WTC11 (cell line): Measurements from ENCODE around the gene SAMMSON. TPM values are rescaled to one million over a fixed set of nuclear protein-coding genes. Genes with fewer than 3 reads are reported as not detected.

Experiments
- ATAC-seq: fragments of 200-7000 bp; cut with Tn5 transposase; 2 replicates; pipeline ENCODE4 v1.10.0; 2021; ENCODE audit warnings: mild to moderate bottlenecking, moderate library complexity
- CTCF ChIA-PET: fragments of 300-600 bp; sonication (Branson Sonifier 250); formaldehyde crosslinking; loops from one replicate; lab custom pipeline; 2021; ENCODE audit warnings: antibody characterized with exemption; lab: Charles Lee
- POLR2A ChIA-PET: fragments of 350-600 bp; sonication (Branson Sonifier 250); formaldehyde crosslinking; loops from one replicate; lab custom pipeline; 2021; ENCODE audit warnings: antibody characterized with exemption; lab: Charles Lee
- DNase-seq: peaks from one replicate; pipeline ENCODE4 v3.0.0; 2021; ENCODE audit warnings: low spot score
- H3K27ac Mint-ChIP-seq: 2 replicates; pipeline ENCODE4 v1.8.0; 2021; ENCODE audit warnings: mixed read lengths
- H3K27me3 Mint-ChIP-seq: 2 replicates; pipeline ENCODE4 v1.8.0; 2021; ENCODE audit warnings: low read depth, mild to moderate bottlenecking, moderate library complexity, mixed read lengths
- H3K36me3 Mint-ChIP-seq: 2 replicates; pipeline ENCODE4 v1.8.0; 2021; ENCODE audit warnings: mixed read lengths
- H3K4me1 Mint-ChIP-seq: 2 replicates; pipeline ENCODE4 v1.8.0; 2022; ENCODE audit warnings: mixed read lengths
- H3K4me3 Mint-ChIP-seq: 2 replicates; pipeline ENCODE4 v1.8.0; 2021; ENCODE audit warnings: mild to moderate bottlenecking, moderate library complexity, mixed read lengths
- H3K9me3 Mint-ChIP-seq: 2 replicates; pipeline ENCODE4 v1.8.0; 2021; ENCODE audit warnings: mixed read lengths
- ATF1 ChIP-seq: sonication (generic); formaldehyde crosslinking; IDR thresholded peaks from 2 replicates; pipeline ENCODE4 v1.8.1; 2023; ENCODE audit warnings: mild to moderate bottlenecking, moderate library complexity, missing genetic modification reagents
- ELF4 ChIP-seq: sonication (generic); formaldehyde crosslinking; IDR thresholded peaks from 2 replicates; pipeline ENCODE4 v1.8.1; 2022; ENCODE audit warnings: low read depth, mild to moderate bottlenecking, moderate library complexity, missing genetic modification reagents
- EMX1 ChIP-seq: fragments of 250-450 bp; sonication (Bioruptor Pico); IDR thresholded peaks from 2 replicates; pipeline ENCODE4 v1.8.0; 2021; ENCODE audit warnings: mild to moderate bottlenecking
- ETV6 ChIP-seq: sonication (generic); formaldehyde crosslinking; IDR thresholded peaks from 2 replicates; pipeline ENCODE4 v1.8.1; 2022; ENCODE audit warnings: mild to moderate bottlenecking, missing genetic modification reagents
- GABPB1 ChIP-seq: sonication (generic); formaldehyde crosslinking; IDR thresholded peaks from 2 replicates; pipeline ENCODE4 v1.8.1; 2023; ENCODE audit warnings: mild to moderate bottlenecking, missing genetic modification reagents
- NFATC4 ChIP-seq: fragments of 250-450 bp; sonication (Bioruptor Pico); IDR thresholded peaks from 2 replicates; pipeline ENCODE4 v1.9.0; 2021; ENCODE audit warnings: mild to moderate bottlenecking
- NR3C1 ChIP-seq: sonication (generic); formaldehyde crosslinking; conservative IDR thresholded peaks from 2 replicates; pipeline ENCODE4 v1.8.1; 2023; ENCODE audit warnings: low read depth, mild to moderate bottlenecking, missing genetic modification reagents
- OVOL2 ChIP-seq: fragments of 250-450 bp; sonication (Bioruptor Pico); IDR thresholded peaks from 2 replicates; pipeline ENCODE4 v1.9.0; 2021; ENCODE audit warnings: mild to moderate bottlenecking, borderline replicate concordance
- PRRX2 ChIP-seq: fragments of 250-450 bp; sonication (Bioruptor Pico); IDR thresholded peaks from 2 replicates; pipeline ENCODE4 v1.8.0; 2021; ENCODE audit warnings: mild to moderate bottlenecking
- SMAD4 ChIP-seq: sonication (generic); formaldehyde crosslinking; IDR thresholded peaks from 2 replicates; pipeline ENCODE4 v1.8.0; 2022; ENCODE audit warnings: mild to moderate bottlenecking, missing genetic modification reagents
- TP53 ChIP-seq: sonication (generic); formaldehyde crosslinking; IDR thresholded peaks from 2 replicates; pipeline ENCODE4 v1.8.1; 2023; ENCODE audit warnings: mild to moderate bottlenecking, missing genetic modification reagents
- total RNA-seq: library from RNA; stranded (reverse); gene quantifications from 3 replicates; pipeline ENCODE4 v1.2.3, GENCODE V29; 2021
- TF ChIP-seq, protein P1 (sequence below): sonication (generic); formaldehyde crosslinking; IDR thresholded peaks from 2 replicates; pipeline ENCODE4 v1.8.1; 2023; ENCODE audit warnings: mild to moderate bottlenecking, missing genetic modification reagents, moderate library complexity
- TF ChIP-seq, protein P2 (sequence below): fragments of 250-450 bp; sonication (Bioruptor Pico); conservative IDR thresholded peaks from 2 replicates; pipeline ENCODE4 v1.9.0; 2021; ENCODE audit warnings: mild to moderate bottlenecking
- TF ChIP-seq, protein P3 (sequence below): fragments of 250-450 bp; sonication (Bioruptor Pico); IDR thresholded peaks from 2 replicates; pipeline ENCODE4 v1.9.0; 2021; ENCODE audit warnings: mild to moderate bottlenecking, borderline replicate concordance
- TF ChIP-seq, protein P4 (sequence below): sonication (generic); formaldehyde crosslinking; IDR thresholded peaks from 2 replicates; pipeline ENCODE4 v1.8.1; 2022; ENCODE audit warnings: low read depth, missing genetic modification reagents, borderline replicate concordance
- TF ChIP-seq, protein P5 (sequence below): sonication (generic); formaldehyde crosslinking; IDR thresholded peaks from 2 replicates; pipeline ENCODE4 v1.8.1; 2023; ENCODE audit warnings: mild to moderate bottlenecking, missing genetic modification reagents
- TF ChIP-seq, protein P6 (sequence below): fragments of 250-450 bp; sonication (Bioruptor Pico); IDR thresholded peaks from 2 replicates; pipeline ENCODE4 v1.8.0; 2021; ENCODE audit warnings: mild to moderate bottlenecking
- TF ChIP-seq, protein P7 (sequence below): sonication (generic); formaldehyde crosslinking; IDR thresholded peaks from 2 replicates; pipeline ENCODE4 v1.8.1; 2022; ENCODE audit warnings: mild to moderate bottlenecking, missing genetic modification reagents, moderate library complexity, borderline replicate concordance
- TF ChIP-seq, protein P8 (sequence below): sonication (generic); formaldehyde crosslinking; IDR thresholded peaks from 2 replicates; pipeline ENCODE4 v1.8.1; 2023; ENCODE audit warnings: mild to moderate bottlenecking, missing genetic modification reagents

The SAMMSON gene
- total RNA-seq, 1 experiment from 2014 or later, result 0.13 TPM

DNA sequence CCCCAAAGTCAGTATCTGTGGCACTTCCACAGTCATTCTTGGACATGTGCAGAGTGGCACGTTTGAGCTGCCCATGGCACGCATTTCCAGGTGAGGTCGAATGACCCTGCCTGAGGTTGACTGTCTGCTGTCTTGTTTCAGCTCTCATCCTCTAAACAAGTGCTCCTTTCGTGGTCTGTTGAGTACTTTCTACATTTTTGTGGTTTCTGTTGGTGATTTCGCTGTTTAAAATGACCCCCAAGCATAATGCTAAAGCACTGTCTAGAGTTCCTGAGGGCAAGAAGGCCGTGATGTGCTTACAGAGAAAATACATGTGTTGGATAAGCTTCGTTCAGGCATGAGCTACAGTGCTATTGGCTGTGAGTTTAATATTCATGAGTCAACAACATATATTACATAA lies 40.0 kb upstream of the SAMMSON start (continued):
- TF ChIP-seq, protein P1, sequence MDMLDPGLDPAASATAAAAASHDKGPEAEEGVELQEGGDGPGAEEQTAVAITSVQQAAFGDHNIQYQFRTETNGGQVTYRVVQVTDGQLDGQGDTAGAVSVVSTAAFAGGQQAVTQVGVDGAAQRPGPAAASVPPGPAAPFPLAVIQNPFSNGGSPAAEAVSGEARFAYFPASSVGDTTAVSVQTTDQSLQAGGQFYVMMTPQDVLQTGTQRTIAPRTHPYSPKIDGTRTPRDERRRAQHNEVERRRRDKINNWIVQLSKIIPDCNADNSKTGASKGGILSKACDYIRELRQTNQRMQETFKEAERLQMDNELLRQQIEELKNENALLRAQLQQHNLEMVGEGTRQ, result no peak
- TF ChIP-seq OVOL2 (CRISPR knock-in tag) (no peak), PRRX2 (no peak), TP53 (CRISPR knock-in tag) (no peak), ELF4 (CRISPR knock-in tag) (no peak), EMX1 (CRISPR knock-in tag) (no peak)
- TF ChIP-seq, protein P2, sequence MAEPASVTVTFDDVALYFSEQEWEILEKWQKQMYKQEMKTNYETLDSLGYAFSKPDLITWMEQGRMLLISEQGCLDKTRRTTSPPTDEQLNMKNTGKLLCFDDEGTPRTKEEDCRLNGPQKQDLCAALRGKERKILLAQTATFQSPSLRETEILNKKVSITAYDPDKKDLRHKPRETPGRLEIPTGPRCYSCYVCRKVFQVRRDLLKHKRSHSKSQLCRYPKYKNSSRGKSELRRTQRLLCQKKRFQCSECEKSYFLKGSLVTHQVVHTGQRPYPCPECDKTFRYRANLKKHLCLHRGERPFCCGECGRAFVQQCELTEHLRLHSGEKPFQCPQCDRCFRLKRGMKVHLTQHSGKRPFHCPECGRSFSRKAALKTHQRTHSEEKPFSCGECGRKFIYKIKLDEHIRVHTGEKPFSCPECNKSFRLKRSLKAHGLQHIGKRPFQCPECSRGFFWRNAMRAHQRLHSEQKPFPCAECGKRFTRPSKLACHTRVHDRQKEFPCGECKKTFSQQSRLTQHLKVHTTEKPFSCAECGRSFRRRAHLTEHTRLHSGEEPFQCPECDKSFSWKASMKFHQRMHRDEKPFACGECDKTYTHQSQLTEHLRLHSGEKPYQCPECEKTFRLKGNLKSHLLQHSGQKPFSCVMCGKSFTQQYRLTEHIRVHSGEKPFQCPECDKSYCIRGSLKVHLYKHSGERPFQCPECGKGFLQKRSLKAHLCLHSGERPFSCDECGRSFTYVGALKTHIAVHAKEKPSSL, result no peak

DNA sequence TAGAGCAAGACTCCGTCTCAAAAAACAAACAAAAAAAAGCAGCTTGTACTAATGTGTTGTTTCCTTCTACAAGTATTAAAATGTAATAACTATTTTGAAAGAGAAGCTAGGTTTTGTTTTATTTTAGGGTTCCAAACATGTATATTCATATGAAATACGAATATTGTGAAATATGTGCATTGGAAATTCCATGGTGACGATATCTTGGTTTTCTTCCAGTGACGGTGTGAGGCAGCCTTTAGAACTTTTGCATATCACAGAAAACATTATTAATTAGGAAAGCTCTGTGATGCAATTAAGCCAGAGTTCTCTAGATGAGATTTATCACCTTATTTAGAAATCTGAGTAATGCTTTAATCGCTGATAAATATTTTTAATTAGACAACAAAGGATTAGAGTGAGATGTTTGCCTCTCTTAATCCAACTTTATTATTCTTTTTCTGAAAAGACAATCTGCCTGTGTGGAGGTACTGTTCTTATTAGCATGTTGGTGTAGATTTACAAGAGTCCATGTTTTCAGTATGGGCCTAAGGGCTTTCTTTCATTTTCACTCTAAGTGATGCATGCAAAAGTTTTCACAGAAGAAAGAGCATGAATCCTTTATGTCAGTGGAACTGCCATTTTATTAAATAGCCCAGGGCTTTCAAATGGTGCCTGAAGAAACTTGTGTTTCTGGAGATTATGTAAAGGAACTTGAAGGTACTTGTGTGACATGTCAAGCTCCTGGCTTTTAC lies 37.7 kb upstream of the SAMMSON start:
- no peaks in the 10 kb centered on the region for H3K27me3 Mint-ChIP-seq
- POLR2A ChIA-PET, result no interaction called here
- no peak overlapping the region for H3K27ac Mint-ChIP-seq
- H3K4me1 Mint-ChIP-seq, result no peaks in the 10 kb centered on the region
- no peak for ATAC-seq
- H3K36me3 Mint-ChIP-seq, result no peaks in the 10 kb centered on the region
- no peaks in the 10 kb centered on the region for H3K9me3 Mint-ChIP-seq
- DNase-seq, result no peak
- no peak overlapping the region for H3K4me3 Mint-ChIP-seq
- CTCF ChIA-PET, result no interaction called here
- TF ChIP-seq, protein P3, sequence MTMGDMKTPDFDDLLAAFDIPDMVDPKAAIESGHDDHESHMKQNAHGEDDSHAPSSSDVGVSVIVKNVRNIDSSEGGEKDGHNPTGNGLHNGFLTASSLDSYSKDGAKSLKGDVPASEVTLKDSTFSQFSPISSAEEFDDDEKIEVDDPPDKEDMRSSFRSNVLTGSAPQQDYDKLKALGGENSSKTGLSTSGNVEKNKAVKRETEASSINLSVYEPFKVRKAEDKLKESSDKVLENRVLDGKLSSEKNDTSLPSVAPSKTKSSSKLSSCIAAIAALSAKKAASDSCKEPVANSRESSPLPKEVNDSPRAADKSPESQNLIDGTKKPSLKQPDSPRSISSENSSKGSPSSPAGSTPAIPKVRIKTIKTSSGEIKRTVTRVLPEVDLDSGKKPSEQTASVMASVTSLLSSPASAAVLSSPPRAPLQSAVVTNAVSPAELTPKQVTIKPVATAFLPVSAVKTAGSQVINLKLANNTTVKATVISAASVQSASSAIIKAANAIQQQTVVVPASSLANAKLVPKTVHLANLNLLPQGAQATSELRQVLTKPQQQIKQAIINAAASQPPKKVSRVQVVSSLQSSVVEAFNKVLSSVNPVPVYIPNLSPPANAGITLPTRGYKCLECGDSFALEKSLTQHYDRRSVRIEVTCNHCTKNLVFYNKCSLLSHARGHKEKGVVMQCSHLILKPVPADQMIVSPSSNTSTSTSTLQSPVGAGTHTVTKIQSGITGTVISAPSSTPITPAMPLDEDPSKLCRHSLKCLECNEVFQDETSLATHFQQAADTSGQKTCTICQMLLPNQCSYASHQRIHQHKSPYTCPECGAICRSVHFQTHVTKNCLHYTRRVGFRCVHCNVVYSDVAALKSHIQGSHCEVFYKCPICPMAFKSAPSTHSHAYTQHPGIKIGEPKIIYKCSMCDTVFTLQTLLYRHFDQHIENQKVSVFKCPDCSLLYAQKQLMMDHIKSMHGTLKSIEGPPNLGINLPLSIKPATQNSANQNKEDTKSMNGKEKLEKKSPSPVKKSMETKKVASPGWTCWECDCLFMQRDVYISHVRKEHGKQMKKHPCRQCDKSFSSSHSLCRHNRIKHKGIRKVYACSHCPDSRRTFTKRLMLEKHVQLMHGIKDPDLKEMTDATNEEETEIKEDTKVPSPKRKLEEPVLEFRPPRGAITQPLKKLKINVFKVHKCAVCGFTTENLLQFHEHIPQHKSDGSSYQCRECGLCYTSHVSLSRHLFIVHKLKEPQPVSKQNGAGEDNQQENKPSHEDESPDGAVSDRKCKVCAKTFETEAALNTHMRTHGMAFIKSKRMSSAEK (CRISPR knock-in tag), result no peak
- TF ChIP-seq SMAD4 (no peak), GABPB1 (CRISPR knock-in tag) (no peak), ETV6 (CRISPR knock-in tag) (no peak), NFATC4 (no peak), ATF1 (no peak), NR3C1 (CRISPR knock-in tag) (no peak)
- TF ChIP-seq, protein P4, sequence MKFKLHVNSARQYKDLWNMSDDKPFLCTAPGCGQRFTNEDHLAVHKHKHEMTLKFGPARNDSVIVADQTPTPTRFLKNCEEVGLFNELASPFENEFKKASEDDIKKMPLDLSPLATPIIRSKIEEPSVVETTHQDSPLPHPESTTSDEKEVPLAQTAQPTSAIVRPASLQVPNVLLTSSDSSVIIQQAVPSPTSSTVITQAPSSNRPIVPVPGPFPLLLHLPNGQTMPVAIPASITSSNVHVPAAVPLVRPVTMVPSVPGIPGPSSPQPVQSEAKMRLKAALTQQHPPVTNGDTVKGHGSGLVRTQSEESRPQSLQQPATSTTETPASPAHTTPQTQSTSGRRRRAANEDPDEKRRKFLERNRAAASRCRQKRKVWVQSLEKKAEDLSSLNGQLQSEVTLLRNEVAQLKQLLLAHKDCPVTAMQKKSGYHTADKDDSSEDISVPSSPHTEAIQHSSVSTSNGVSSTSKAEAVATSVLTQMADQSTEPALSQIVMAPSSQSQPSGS (CRISPR knock-in tag), result no peak
- TF ChIP-seq, protein P5, sequence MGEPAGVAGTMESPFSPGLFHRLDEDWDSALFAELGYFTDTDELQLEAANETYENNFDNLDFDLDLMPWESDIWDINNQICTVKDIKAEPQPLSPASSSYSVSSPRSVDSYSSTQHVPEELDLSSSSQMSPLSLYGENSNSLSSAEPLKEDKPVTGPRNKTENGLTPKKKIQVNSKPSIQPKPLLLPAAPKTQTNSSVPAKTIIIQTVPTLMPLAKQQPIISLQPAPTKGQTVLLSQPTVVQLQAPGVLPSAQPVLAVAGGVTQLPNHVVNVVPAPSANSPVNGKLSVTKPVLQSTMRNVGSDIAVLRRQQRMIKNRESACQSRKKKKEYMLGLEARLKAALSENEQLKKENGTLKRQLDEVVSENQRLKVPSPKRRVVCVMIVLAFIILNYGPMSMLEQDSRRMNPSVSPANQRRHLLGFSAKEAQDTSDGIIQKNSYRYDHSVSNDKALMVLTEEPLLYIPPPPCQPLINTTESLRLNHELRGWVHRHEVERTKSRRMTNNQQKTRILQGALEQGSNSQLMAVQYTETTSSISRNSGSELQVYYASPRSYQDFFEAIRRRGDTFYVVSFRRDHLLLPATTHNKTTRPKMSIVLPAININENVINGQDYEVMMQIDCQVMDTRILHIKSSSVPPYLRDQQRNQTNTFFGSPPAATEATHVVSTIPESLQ, result no peak
- TF ChIP-seq, protein P1, result no peak
- TF ChIP-seq, protein P6, sequence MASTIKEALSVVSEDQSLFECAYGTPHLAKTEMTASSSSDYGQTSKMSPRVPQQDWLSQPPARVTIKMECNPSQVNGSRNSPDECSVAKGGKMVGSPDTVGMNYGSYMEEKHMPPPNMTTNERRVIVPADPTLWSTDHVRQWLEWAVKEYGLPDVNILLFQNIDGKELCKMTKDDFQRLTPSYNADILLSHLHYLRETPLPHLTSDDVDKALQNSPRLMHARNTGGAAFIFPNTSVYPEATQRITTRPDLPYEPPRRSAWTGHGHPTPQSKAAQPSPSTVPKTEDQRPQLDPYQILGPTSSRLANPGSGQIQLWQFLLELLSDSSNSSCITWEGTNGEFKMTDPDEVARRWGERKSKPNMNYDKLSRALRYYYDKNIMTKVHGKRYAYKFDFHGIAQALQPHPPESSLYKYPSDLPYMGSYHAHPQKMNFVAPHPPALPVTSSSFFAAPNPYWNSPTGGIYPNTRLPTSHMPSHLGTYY (CRISPR knock-in tag), result no peak
- TF ChIP-seq, protein P7, sequence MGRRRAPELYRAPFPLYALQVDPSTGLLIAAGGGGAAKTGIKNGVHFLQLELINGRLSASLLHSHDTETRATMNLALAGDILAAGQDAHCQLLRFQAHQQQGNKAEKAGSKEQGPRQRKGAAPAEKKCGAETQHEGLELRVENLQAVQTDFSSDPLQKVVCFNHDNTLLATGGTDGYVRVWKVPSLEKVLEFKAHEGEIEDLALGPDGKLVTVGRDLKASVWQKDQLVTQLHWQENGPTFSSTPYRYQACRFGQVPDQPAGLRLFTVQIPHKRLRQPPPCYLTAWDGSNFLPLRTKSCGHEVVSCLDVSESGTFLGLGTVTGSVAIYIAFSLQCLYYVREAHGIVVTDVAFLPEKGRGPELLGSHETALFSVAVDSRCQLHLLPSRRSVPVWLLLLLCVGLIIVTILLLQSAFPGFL, result no peak
- TF ChIP-seq, protein P8, sequence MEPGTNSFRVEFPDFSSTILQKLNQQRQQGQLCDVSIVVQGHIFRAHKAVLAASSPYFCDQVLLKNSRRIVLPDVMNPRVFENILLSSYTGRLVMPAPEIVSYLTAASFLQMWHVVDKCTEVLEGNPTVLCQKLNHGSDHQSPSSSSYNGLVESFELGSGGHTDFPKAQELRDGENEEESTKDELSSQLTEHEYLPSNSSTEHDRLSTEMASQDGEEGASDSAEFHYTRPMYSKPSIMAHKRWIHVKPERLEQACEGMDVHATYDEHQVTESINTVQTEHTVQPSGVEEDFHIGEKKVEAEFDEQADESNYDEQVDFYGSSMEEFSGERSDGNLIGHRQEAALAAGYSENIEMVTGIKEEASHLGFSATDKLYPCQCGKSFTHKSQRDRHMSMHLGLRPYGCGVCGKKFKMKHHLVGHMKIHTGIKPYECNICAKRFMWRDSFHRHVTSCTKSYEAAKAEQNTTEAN, result no peak
